Measurements from ENCODE around the gene CDH4.

CDH4 gene

DNA sequence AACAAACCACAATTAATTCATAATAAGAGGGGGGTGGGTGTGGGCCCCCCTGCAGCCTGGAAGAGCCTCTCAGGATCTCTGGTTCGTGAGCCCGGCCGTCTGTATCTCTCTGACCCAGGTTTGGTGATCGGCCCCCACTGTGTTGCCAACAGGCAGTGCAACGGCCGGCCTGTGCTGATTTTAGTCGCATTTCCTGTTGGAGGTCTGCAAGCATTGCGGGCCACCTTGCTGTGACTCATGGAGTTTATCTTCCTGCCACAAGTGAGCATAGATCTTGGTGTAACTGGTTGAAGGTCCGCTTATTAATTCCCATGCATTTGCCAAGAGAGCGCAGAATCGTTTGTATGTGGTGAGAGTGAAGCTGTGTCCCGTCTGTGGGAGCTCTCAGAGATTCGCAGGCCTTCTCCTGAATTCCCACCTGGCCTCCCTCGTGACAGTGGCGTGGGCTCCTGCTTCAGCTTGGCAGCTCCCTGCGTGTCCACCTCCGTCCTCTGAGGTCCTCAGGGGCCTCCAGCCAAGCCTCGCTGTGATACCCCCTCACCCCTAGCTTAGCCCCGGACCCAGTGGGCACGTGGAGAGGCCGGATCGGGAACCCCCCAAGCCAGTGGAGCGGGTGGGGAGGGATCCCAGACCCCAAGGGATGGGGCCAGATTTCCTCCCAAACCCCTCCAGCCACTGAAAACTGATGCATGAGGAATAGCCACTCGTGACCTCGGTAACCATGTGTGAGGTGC lies 269.8 kb downstream of the CDH4 start:
- peak; percentile 43 for DNase-seq

DNA sequence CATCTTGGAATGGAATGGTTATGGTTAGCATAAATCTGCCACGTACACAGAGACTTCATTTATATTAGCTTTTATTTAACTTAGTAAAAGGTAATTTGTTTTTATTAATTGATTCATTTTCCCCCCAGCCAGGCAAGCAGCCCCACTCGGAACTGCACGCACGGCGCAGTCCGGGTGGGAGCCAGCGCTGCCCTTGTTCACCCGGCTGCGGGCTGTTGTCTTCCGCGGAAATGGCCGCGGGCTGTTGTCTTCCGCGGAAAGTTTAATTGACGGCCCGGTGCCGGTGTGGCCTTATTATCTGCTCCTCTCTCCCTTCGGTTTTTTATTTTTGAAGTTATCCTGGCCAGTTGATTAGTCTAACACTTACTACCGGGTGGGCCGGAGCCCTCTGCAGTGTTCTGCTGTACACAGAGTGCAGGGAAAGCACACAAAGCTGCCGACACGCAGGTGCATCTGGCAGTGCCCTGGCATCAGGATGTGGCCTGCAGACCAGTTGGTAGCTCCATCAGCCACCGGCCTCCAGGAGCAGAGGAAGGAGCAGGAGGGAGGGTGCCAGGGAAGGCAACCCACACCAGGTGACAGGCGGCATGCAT lies 270.5 kb downstream of the CDH4 start:
- no peak for DNase-seq

DNA sequence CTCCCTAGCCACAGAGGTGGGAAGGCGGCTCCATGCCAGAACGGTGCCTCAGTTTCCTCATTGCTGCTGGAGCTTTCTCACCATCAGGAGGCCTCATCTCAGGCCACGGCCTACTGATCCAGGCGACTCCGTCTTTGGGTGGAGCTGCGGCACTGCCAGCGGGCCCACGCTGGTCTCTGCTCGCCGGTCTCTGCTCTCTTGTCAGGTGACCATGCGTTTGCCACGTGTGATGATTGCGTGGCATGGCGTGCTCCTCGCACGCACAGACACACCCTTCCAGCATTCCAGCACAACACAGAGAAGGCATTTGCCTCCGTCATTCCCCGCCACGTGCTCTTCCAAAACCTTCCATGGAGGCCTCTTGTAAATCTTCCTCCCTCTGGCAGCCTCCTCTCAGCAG lies 271.1 kb downstream of the CDH4 start:
- no peak for DNase-seq

DNA sequence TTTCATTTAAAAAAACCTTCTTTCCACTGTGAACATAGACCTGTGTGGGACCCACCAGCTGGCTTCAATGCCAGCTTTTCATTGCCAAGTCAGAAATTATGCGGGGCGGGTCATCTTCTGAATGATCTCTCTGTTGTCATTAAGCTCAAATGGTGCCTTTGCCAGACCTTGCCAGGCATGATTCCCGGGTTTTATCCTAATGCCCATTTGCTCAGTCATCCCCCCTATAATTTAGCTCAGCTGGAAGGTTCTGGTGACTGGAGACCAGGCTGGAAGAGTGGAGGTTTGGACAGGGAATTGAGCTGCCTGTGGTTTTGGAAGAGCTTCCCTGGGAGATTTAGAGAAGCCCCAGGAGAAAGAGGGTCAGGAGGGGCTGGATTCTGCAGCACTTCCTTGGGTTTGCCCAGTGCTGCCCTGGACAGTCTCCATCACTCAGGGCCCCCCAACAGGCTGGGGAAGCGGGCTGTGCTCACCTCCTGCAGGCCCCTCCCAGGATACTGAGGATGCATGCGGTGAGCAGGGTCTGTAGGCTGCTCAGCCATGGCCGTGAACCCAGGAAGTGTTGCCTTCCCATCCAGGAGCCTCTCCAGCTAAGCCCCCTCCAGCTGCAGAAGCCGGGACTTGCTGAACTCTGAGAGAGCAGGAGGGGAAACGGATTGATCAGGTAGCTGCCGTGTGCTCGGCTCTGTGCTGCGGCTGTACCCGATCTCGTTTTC lies 273.0 kb downstream of the CDH4 start:
- no peak for DNase-seq

DNA sequence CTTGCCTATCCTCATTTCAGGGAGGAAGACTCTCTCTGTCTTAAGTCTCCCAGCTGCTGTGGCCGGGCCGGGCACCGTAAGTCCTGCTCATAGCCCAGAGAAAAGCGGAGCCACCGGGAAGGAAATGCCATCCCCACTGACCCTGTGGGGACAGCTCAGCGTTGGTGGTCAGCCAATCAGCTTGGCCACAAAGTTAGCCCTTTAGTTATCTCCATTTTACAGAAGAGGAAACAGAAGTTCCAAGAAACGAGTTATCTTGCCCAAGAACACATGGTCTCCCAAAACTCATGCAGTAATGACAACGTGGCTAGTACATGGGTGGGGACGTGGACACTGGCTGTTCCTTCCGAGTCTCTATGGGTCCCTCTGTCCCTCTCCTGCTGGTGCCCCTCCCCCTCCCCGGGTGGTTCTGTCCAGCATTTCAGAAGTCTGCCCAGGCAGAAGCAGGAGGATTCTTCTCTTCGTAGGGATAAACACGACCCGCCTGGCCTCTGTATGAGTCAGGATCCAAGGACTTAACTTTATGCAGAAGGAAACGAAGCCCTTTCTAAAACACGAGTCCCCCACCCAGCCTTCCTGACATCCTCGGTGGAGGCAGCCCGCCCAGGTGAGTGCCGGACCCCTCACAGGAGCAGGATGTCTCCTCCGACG lies 273.8 kb downstream of the CDH4 start:
- DNase-seq: no peak

DNA sequence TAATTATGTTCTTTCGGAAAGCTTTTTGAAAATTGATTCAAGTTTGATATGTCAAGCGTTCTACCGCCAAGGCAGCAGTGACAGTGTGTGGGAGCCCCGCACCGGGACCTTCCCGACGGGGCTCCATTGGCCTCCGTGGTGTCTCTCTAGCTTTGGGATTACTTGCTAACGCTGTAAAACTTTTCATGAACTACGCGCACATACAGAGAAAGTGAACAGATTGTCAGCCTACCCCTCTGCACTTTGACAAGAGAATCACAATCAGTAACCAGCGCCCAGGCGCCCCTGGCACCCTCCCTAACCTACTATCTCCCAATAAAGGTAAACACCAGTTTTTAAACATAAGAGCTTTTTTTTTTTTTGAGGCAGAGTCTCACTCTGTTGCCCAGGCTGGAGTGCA lies 274.8 kb downstream of the CDH4 start:
- DNase-seq: no peak

DNA sequence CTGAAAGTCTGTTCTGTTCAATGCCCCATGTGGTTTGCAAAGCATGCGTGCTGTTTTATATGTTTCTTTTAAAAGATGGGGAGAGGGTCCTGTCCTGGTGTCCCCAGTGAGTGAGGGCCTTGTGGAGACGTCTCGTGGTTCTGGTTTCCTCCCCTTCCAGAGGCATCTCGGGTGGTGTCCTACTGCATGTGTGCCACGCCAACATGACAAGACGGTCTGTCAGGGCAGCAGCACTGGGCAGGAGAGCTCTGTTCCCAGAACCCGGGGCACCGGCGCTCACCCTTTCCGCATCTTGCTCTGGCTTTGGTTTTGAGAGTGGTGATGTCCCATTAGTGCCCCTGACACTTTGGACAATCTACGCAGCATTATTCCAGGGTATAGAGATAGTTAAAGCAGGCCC lies 275.6 kb downstream of the CDH4 start:
- DNase-seq: no peak

DNA sequence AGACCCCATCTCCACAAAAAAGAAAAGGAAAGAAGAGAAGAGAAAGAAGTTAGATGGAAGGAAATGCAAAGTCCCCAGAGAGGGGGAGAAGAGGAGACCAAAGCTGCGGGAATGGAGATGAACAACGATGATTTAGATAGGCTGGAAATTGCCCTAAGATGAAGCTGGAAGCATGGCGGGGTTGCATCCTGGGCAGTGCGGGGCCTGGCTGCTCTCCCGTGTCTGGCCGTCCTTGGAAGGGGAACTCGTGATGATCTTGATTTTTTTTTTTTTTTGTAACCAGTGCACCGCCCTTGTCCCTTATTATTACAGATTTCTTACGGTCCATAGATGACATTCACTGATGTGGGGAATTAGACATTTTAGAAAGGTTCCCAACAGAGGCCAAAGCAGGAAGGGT lies 276.5 kb downstream of the CDH4 start:
- DNase-seq: no peak

DNA sequence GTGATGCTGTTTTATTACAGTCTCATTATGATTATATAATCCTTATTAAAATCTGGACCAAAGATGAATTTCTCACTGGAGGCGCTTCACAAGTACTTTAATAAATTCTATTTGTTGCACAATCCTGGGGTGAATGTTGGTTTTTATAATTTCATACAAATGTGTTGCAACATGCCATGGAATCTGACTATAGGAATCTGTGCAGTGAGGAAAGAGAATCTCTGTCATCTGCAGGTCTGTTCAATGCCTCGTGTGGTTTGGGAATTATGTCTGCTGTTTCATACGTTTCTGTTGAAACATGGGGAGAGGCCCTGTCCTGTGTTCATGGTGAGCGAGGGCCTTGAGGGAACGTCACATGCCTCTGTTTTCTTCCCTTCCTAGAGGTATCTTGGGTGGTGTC lies 277.3 kb downstream of the CDH4 start:
- DNase-seq: no peak

DNA sequence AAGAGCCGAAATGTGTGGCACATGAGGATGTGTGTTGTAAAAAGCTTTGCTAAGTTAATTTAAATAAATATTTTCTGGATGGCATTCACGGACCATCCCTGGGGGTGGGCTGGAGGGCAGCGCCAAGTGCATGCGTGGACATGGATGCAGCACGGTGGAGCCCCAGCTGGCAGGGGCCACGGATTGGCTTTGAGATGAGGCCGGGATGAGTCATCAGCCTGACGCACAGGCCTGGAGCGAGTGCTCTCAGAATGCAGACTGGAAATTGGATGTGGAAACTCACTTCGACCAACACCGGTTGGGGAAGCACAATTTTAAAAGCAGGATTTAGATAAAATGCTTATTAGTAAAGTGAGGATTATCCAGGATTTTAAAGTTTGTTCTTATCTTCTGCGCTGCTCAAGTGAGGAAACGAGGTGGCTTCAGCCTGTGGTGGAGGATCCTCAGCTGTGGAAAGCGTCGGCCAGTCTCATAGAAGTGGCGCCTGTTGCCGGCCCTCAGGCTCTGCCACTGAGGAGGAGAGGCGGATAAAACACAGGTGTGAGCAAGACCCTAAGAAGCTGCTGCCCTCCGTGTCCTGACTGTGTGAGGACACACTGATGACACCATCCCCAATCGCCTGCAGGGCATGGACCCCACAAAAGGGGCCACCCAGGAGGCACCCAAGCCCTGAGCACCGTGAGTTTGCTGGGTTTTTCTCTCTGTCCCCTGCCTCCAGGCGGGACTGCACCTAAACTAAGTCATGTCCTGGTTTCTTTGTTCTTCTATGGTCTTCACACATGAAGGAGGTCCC lies 279.7 kb downstream of the CDH4 start:
- no peak for DNase-seq

DNA sequence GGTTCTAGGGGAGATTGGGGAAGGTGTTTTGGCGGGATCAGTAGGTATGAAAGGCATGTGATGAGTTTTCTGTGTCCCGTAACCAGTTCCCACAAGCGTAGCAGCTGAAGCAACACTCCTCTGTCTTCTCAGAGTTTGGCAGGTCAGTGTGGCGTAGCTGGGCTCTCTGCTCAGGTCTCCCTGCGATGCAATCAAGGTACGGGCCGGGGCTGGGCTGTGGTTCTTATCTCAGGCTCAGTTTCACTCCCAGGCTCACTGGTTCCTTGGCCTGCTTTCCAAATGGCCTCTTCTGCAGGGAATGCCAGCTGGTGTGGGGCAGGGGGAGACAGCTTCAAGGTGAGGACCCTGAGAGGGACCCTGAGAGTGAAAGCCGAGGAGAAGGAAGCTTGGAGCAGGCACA lies 280.7 kb downstream of the CDH4 start:
- DNase-seq: no peak

DNA sequence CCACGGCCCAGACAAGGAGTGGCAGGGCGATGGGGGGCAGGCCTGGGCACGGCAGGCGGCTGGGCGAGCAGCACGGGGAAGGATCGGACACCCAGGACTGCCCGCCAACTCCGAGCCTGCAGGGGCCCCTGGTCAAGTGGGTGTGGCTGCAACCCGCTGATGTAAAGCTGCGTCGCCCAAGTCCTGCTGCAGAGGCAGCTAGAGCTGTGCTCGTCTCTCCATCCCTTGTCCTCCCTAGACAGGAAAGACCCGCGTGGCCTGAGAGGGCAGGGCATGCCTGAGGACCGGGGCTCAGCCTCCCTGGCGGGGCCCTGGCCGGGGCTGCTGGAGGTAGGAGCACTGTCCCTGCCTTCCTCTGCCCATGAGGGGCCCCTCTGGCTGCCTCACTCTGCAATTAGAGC lies 281.2 kb downstream of the CDH4 start:
- no peak for DNase-seq

DNA sequence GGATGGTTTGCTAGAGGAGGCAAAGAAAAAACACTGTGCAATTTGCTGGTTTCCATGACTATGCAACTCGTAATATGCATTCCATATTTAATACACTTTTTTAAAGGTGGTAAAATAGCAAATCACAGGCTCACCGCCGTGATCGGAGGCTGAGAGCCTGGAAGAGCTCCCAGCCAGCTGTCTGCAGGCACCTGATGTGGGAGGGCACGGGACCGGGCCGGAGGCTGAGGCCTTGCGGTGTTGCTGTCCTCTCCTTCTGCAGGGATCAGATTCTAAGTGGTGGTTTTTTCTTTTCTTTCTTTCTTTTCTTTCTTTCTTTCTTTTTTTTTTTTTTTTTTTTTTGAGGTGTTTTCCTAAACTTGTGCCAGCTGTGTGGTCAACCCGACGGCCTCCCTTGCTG lies 282.3 kb downstream of the CDH4 start:
- DNase-seq: no peak

DNA sequence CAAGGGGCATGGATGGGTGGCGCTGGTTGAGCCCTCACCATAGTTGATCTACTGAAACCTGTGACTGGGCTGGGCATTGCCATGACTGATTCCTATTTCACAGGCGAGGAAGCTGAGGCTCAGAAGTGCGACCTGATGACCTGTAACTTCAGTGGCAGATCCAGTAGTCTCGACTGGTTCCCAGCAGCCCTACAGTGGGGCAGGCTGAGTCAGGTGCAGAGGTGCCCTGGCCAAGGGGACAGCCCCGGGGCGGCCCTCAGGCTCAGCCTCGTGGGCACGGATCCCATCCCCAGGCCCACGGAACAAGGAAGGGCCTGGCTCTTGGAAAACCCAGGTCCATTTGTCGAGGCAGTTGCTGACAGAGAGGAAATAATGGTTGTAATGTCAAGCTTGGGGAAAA lies 283.0 kb downstream of the CDH4 start:
- DNase-seq: no peak

DNA sequence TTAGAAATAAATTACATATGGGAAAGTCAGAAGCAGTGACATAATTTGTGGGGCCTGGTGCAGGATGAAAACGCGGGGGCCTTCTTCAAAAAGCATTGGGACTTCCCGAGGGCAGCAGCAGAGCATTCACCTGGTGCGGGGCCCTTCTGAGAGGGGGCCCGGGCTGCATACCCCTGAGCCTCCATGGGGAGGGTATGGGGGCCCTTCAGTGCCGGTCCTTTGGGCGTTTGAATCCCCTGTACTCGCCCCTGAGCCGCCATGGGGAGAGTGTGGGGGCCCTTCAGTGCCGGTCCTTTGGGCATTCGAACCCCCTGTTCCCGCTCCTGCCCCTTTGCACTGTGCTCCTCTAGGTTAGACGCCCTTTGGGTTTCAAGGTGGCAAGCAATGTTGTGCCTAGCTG lies 283.5 kb downstream of the CDH4 start:
- DNase-seq: no peak

DNA sequence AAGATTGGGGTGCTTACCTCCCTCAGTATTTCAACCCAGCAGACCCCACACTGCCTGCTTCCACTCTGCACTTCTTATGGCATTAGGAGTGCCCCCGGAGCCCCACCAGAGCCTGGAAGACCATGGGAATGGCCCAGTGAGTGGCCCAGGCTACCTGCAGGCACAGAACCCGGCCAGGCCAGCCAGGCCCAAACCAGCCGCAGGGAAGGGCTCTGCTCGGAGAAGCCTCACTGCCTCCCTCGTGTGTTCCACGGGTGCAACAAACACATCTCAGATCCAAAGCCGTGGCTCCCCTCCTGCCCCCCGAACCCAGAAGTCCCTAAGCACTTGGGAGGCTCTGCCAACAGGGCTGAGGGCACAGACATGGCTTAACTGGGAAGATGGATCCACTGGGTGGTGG lies 283.9 kb downstream of the CDH4 start:
- no peak for DNase-seq

DNA sequence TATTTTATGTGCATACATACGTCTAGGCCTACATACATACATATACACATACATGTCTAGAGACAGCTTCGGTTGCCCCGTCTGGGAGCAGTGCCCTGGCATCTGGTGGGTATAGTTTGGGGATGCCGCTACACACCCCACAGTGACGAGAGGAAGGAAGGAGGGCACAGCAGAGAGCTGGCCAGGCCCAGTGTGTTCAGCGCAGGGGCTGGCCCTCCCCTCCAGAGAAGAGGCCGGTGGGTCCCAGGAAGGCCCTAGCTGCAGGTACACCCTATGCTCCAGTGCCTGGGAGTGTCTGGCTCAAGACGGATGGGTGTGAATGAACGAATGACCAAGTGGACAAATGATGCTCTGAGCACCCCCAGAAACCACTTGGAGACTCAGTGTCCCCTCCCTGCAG lies 284.6 kb downstream of the CDH4 start:
- no peak for DNase-seq

DNA sequence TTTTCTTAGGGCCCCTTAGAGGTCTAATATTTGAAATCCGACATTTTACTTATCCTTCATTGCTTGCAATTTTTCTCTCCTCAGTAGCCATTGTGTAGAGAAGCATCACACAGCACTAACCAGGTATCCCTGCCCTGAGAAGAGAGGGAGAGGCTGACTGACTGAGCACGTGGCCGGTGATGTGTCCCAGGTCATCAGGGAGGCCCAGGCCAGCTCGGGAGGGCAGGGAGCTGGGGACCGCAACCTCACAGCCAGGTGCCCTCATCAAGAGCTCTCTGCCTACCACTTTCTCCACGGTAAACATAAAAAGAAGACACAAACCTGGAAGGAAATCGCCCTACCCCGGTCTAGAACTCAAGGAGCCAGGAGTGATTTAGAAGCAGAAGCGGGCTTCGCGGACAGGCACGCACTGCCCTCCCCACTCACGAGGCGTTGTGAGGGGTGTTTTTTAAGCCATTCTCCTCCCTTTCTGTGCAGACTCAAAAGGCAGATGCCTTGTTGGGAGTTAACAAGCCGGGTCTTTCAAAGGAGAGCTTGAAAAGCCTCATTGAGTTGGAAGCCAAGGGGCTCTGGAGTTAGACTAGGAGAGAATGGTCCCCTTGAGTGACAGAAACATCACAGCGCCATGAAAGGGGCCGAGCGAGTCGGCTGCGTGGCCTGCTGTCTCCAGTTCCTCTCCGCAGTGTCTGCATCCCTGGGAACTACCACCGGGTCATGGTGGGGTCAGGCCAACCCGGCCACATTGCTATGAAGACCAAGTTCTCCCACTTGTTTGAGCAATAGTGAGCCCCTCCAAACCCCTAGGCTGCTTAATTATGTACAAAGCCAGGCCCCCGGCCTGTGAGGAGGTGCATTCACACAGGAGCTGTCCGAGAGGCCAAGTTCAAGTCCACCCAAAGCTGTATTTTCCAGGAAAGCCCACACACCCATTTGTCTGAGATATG lies 285.4 kb downstream of the CDH4 start:
- DNase-seq: no peak

DNA sequence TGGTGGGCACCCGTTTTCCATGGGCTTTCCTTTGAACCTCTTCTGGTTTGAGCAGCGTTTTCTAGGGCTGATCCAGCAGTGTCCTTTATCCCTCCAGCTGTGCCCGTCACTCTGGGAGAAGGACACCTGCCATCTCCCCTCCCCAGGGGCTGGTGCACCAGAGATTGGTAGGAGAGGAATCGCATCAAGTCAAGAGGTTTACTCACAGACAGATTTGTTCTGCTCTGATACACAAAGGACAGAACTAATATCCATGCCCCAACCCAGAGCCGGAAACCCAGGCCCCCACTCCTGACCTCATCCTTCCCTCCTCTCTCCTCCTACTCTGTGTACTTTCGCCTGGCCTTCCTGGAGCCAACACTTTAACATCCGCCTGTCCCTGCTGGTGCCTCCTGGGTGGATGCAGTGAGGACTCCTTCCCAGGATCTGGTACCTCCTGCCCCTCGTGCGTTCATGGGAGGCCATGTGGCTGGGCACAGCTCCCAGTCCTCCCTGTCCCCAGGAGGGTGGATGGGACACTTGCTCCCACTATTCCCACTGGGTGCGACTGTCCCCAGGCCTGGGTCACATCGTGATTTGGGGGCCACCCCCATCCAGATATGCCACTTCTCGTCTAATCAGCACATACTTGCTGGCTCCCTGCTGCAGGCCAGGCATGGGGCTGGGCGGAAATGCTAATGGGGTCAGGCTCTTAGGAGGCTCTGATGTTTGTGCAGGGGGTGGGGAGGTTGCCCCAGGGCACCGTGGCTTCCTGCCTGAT lies 286.3 kb downstream of the CDH4 start:
- DNase-seq: no peak

DNA sequence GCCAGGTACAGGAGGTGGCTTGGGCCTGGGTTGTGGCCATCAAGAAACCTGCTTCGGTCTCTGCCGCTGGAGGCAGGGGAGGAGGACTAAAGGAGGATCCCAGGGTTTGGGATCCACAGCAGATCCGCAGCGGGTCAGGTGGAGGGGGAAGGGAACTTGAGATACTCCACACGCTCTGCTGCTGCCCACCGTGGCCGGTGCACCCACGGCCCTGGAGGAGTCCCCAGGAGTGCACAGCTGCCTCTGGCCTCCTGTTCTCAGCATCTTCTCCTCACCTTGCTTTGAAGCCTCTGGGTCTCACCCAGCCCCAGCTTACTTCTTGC lies 286.8 kb downstream of the CDH4 start:
- no peak for DNase-seq

DNA sequence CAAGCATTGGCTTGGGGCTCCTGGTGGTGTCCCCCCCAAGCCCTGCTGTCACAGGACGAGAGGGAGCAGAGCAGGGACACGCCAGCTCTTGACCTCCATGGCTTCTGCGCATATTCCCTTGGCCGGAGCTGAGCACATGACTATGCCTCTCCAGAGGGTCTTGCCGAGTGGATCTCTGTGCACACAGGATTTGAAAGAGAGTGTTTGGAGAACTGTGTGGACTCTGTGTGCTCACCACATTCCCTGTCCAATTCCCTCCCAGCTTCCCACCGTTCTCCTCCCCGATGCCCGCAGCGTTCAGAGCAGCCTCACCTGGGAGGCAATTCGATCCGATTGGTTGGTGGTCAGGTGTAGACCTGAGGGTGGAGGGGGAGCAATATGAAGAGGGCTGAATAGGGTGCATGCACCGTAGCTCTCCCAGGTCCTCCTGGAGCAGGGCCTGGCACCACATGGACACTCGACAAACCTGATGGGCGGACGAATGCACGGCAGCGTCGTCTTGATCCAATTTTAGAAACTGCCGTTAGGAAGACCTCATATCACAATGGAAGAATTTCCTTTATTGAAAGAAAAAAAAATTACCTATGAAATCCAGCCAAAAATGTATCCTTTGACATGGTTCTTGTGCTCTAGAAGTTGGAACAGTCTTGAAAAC lies 287.8 kb downstream of the CDH4 start:
- no peak for DNase-seq
